Neutrophil (primary cell): ENCODE data around the gene DOCK9.

Source experiments
- H3K27ac ChIP-seq: fragments of 200-600 bp; sonication (generic); 2 replicates; pipeline ENCODE4 v1.5.1; 2016; ENCODE audit warnings: mild to moderate bottlenecking, moderate library complexity
- H3K27me3 ChIP-seq: fragments of 200-600 bp; sonication (generic); 2 replicates; pipeline ENCODE4 v1.6.0; 2016; ENCODE audit warnings: mild to moderate bottlenecking
- H3K36me3 ChIP-seq: fragments of 200-600 bp; sonication (generic); 2 replicates; pipeline ENCODE4 v1.5.1; 2017
- H3K4me1 ChIP-seq, 2 experiments: fragments of 200-600 bp in 1 of 2; sonication (generic) in 1 of 2; 1 replicate in 1 of 2; 2 replicates in 1 of 2; pipeline versions ENCODE4 v1.5.1 to v1.6.1; 2013 to 2016; ENCODE audit warnings: low read depth in 1 of 2, low read length in 1 of 2, mild to moderate bottlenecking in 1 of 2, moderate library complexity in 1 of 2; ENCODE audit not compliant: control insufficient read depth in 1 of 2, insufficient read depth in 1 of 2
- H3K4me3 ChIP-seq, 2 experiments: fragments of 200-600 bp in 1 of 2; sonication (generic) in 1 of 2; 1 replicate in 1 of 2; 2 replicates in 1 of 2; pipeline ENCODE4 v1.5.1; 2013 to 2016; ENCODE audit warnings: low read depth in 1 of 2, low read length in 1 of 2, mild to moderate bottlenecking in 1 of 2, moderate library complexity in 1 of 2
- H3K9me3 ChIP-seq: fragments of 200-600 bp; sonication (generic); 2 replicates; pipeline ENCODE4 v1.5.1; 2016
- CTCF ChIP-seq: fragments of 200-600 bp; sonication (generic); IDR thresholded peaks from 2 replicates; pipeline ENCODE4 v1.5.1; 2016; ENCODE audit warnings: antibody characterized with exemption

The DOCK9 gene

GRCh38 chr13:98960606-98961502, 17.0 kb downstream of the DOCK9 start:
- Histone ChIP-seq H3K27ac (no peak overlapping the region), H3K27me3 (peaks cover 29% of the 10 kb centered on the region), H3K36me3 (no peaks in the 10 kb centered on the region), H3K4me1 (no peaks in the 10 kb centered on the region), H3K4me3 (no peak overlapping the region), H3K9me3 (no peaks in the 10 kb centered on the region)
- TF ChIP-seq CTCF = no peak

- Histone ChIP-seq H3K4me1 (no peaks in the 10 kb centered on the region), H3K36me3 (no peaks in the 10 kb centered on the region), H3K27ac (no peak overlapping the region), H3K27me3 (peaks cover 29% of the 10 kb centered on the region), H3K9me3 (no peaks in the 10 kb centered on the region), H3K4me3 (no peak overlapping the region)
- no peak for TF ChIP-seq CTCF
Measured at GRCh38 chr13:98959786-98960605, 17.9 kb downstream of the DOCK9 start.

- H3K4me1 ChIP-seq = no peaks in the 10 kb centered on the region
- no peaks in the 10 kb centered on the region for H3K9me3 ChIP-seq
- H3K27me3 ChIP-seq = peaks cover 29% of the 10 kb centered on the region
- no peak overlapping the region for H3K4me3 ChIP-seq
- no peak for TF ChIP-seq CTCF
- H3K27ac ChIP-seq = no peak overlapping the region
- H3K36me3 ChIP-seq = no peaks in the 10 kb centered on the region
Measured at GRCh38 chr13:98959291-98959690, 18.6 kb downstream of the DOCK9 start.

GRCh38 chr13:98958443-98958794, 19.4 kb downstream of the DOCK9 start:
- no peak overlapping the region for H3K27ac ChIP-seq
- peaks cover 25% of the 10 kb centered on the region for H3K27me3 ChIP-seq

More at GRCh38 chr13:98958443-98958794, 19.4 kb downstream of the DOCK9 start:
- Histone ChIP-seq H3K4me1 (no peaks in the 10 kb centered on the region), H3K36me3 (no peaks in the 10 kb centered on the region), H3K4me3 (no peak overlapping the region), H3K9me3 (no peaks in the 10 kb centered on the region)
- TF ChIP-seq CTCF = no peak
